Thoracic aorta (tissue), 2 donors: ENCODE measurements around the gene PRR23B. TPM values are rescaled to one million over a fixed set of nuclear protein-coding genes. Genes with fewer than 3 reads are reported as not detected.

ENCODE experiments used
- ATAC-seq: fragments of 150-250 bp; one replicate; pipeline ENCODE4 v1.8.0; 2017; ENCODE audit warnings: low read depth; ENCODE audit not compliant: insufficient number of reproducible peaks, low FRiP score
- DNase-seq: peaks from one replicate; pipeline ENCODE4 v3.0.0-alpha.2; 2020; ENCODE audit warnings: low spot score
- H3K27ac ChIP-seq, 2 donors: fragments of 200-600 bp; sonication (generic); 1 replicate in 1 of 2; 2 replicates in 1 of 2; pipeline ENCODE4 v1.5.1; 2016; ENCODE audit warnings: mild to moderate bottlenecking in 2 of 2, moderate library complexity in 2 of 2
- H3K27me3 ChIP-seq: fragments of 200-600 bp; sonication (generic); replicated peaks from 2 replicates; pipeline ENCODE4 v1.6.0; 2016; ENCODE audit warnings: mild to moderate bottlenecking; ENCODE audit not compliant: insufficient read depth
- H3K36me3 ChIP-seq: fragments of 200-600 bp; sonication (generic); one replicate; pipeline ENCODE4 v1.5.1; 2016
- H3K4me1 ChIP-seq, 2 donors: fragments of 200-600 bp; sonication (generic); 1 replicate in 1 of 2; 2 replicates in 1 of 2; pipeline versions ENCODE4 v1.5.1 to v1.6.0; 2016; ENCODE audit warnings: low read depth in 2 of 2, mild to moderate bottlenecking in 1 of 2; ENCODE audit not compliant: control insufficient read depth in 1 of 2
- H3K4me3 ChIP-seq: fragments of 200-600 bp; sonication (generic); 2 replicates; pipeline ENCODE4 v1.5.1; 2016; ENCODE audit warnings: mild to moderate bottlenecking
- H3K9me3 ChIP-seq: fragments of 200-600 bp; sonication (generic); 2 replicates; pipeline ENCODE4 v1.5.1; 2016
- CTCF ChIP-seq: fragments of 200-600 bp; sonication (generic); IDR thresholded peaks from one replicate; pipeline ENCODE4 v1.5.1; 2019; ENCODE audit warnings: antibody characterized with exemption
- total RNA-seq, 2 donors: library from RNA; depleted of rRNA; stranded (reverse); fragments of >200 nt; gene quantifications; one replicate each; pipeline versions ENCODE4 v1.1.0 to v1.2.3, GENCODE V29; 2016

Gene PRR23B
- total RNA-seq, result not detected

- TF ChIP-seq CTCF, result no peak
- H3K4me1 ChIP-seq, result no peaks in the 10 kb centered on the region
- no peak for DNase-seq
Observed at GRCh38 chr3:139020868-139021234, at the start of gene PRR23B. TSS of gene PRR23B (minus strand) at chr3:139020926. CDS start at chr3:139020661, 265 bp downstream.

GRCh38 chr3:139062918-139063317 is 42.2 kb upstream of the PRR23B start:
- no peaks in the 10 kb centered on the region for H3K27me3 ChIP-seq
- no peak overlapping the region for H3K27ac ChIP-seq
- ATAC-seq (no peak), DNase-seq (no peak)
- H3K9me3 ChIP-seq, result no peaks in the 10 kb centered on the region
- no peak overlapping the region for H3K4me3 ChIP-seq
- no peaks in the 10 kb centered on the region for H3K36me3 ChIP-seq
- no peaks in the 10 kb centered on the region for H3K4me1 ChIP-seq
- no peak for TF ChIP-seq CTCF

More at GRCh38 chr3:139020868-139021234, at the start of gene PRR23B:
- no peaks in the 10 kb centered on the region for H3K36me3 ChIP-seq
- no peak for ATAC-seq
- H3K27me3 ChIP-seq, result no peaks in the 10 kb centered on the region
- no peaks in the 10 kb centered on the region for H3K9me3 ChIP-seq
- H3K4me3 ChIP-seq, result no peak within 1 kb of the TSS
- H3K27ac ChIP-seq, result no peak within 1 kb of the TSS

- DNase-seq, result no peak
- Histone ChIP-seq H3K9me3 (peaks cover 7% of the 10 kb centered on the region), H3K4me1 (no peaks in the 10 kb centered on the region), H3K27me3 (no peaks in the 10 kb centered on the region), H3K36me3 (no peaks in the 10 kb centered on the region), H3K4me3 (no peak overlapping the region), H3K27ac (no peak overlapping the region)
- ATAC-seq, result no peak
- no peak for TF ChIP-seq CTCF
Observed at GRCh38 chr3:139052802-139053600, 32.3 kb upstream of the PRR23B start.

GRCh38 chr3:139044366-139045210 is 23.9 kb upstream of the PRR23B start, which contains the start of gene PRR23C:
TSS of gene PRR23C (minus strand) at chr3:139044892. CDS start at chr3:139044620, 272 bp downstream.
- no peak within 1 kb of the TSS for H3K4me3 ChIP-seq
- no peaks in the 10 kb centered on the region for H3K9me3 ChIP-seq
- no peaks in the 10 kb centered on the region for H3K27me3 ChIP-seq
- H3K4me1 ChIP-seq, result no peaks in the 10 kb centered on the region
- no peaks in the 10 kb centered on the region for H3K36me3 ChIP-seq
- DNase-seq, result no peak
- TF ChIP-seq CTCF, result no peak
- H3K27ac ChIP-seq, result no peak within 1 kb of the TSS
- ATAC-seq, result no peak
